IPS-NIHi11 (cell line): ENCODE data around the gene GPAT3.
"Not testable (repeated sequence)": the region's sequence is repeated elsewhere in the genome, so short reads cannot be mapped to it uniquely, and the experiment has no call there.

Experiments used
- DNase-seq: peaks from one replicate; pipeline ENCODE4 v3.0.0; 2012; ENCODE audit warnings: mixed read lengths, low spot score

The GPAT3 gene

DNA sequence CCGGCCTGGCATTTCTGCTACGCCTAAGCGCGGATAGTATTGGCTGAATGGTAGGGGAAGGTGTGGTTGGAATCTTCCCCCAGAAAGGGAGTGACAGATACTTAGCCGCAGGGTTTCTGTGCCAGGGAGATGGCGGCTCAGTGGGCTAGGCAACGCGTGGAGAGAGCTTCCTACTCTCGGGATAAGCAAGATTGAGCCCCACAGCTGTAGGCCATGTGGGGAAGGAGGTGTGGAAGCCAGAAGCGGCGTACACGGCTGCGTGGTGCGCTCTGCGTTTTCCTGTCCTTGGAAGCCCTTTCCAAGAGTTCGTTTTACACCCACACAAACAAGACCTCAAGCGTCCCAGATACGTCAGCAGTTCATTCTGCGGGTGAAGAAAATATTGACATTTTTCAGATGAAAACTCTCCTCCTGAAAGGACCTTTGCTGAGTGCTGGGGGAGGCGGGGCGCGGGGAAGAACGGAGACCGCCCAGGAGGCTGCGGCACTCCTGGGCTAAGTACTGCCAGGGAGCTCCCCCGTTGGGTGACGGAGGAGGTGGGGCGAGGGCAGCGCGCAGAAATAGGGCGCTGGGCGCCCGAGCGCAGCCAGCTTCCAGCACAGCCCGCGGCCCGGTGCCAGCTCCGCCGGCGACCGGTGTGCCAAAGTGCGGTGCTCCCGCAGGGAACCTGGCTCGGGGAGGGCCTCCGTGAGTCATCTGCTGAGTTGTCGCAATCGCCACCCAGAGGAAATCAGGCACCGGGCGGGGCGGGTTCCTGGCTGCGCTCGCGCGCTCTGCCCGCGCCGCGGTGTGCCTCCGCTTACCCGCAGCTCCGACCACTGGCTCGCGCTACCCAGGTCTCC lies at the start of gene GPAT3:
TSS of gene GPAT3 (plus strand) at position 589 of the 842 bp plus-strand sequence. CDS start 515 bp downstream, outside the sequence.
- DNase-seq = peak; percentile 74

- no peak for DNase-seq
Observed at GRCh38 chr4:83486457-83487129, 49.3 kb upstream of the GPAT3 start.

DNA sequence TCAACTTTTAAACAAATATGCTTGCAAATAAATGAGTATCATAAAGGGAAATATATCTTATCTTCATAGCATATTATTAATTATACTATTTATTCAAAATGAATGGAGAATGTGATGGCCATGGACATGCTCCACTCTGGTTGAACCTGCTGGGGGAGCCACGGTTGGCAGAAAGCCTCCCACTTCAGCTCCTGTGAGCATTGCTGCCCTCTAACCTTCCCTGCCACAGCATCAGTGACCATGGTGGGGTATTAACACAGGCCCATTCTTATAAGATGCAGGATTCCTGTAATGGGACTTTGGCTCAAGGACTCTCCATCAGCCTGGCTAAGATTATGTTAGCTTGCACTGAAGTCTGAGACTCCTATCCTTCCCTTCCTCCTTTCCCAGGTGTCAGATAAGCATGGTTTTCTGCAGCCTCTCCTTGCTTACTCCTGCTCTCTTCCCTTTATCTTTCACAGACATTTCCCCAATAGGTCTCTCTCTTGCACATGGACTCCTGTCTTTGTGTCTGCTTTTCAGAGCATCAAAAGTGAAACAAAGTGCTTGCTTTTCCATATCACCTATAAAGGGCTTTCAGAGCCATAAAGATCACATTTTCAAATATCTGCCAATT lies 46.1 kb upstream of the GPAT3 start:
- DNase-seq = no peak

DNA sequence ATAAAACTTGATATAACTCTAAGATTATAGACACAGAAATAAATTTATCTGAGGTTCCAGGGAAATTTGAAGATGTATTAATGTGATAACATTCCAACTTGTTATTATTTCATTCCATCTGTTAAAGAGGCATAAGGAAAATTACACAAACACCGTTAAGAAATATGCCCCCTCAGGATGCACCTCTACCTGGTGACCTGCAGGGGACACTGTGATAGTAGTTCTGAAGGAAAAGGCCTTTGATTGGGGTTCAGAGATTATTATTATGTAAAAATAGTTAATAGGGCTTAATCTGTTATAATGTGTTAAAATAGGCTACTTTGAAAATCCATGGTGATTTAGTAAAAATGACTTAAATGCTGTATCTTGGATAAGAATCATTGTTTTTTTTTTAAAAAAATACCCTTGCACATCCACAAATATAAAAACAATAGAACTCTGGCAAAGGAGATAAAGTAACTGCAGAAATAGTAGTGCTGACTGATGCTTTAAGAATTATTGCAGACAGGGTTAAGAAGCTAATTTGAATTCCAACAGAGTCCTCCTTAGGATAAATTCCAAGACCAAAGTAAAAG lies 44.9 kb upstream of the GPAT3 start:
- peak; percentile 47 for DNase-seq

- not testable (repeated sequence) for DNase-seq
Observed at GRCh38 chr4:83496085-83496917, 39.6 kb upstream of the GPAT3 start.

- DNase-seq = no peak
Observed at GRCh38 chr4:83498187-83498586, 37.7 kb upstream of the GPAT3 start.

DNA sequence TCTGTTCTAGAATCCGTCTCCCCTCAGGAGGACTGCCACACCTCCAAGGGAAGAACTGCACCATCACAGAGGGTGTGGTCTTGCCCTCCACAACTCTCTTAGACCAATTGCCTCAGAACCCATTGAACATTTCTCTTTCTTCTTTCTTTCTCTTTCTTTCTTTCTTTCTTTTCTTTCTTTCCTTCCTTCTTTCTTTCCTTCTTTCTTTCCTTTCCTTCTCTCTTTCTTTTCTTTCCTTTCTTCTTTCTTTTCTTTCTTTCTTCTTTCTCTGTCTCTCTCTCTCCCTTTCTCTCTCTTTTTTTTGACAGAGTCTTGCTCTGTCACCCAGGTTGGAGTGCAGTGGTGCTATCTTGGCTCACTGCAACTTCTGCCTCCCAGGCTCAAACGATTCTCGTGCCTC lies 34.2 kb upstream of the GPAT3 start:
- DNase-seq = not testable (repeated sequence)

DNA sequence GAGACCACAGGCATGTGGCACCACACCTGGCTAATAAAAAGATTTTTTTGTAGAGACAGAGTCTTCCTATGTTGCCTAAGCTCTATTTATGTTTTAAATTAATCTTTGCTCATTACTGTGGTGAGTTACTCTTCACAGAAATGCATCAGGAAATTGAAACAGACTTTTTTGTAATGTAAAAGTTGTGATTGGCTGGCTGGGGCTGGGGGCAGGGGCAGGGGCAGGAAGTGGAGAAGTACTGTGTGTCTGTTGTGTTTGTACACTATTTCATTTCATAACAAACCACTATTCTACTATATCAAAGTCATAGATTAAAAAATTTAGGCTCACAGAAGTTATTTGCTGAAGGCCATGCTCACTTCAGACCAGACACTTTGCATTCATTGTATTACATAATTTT lies 31.9 kb upstream of the GPAT3 start:
- no peak for DNase-seq

DNA sequence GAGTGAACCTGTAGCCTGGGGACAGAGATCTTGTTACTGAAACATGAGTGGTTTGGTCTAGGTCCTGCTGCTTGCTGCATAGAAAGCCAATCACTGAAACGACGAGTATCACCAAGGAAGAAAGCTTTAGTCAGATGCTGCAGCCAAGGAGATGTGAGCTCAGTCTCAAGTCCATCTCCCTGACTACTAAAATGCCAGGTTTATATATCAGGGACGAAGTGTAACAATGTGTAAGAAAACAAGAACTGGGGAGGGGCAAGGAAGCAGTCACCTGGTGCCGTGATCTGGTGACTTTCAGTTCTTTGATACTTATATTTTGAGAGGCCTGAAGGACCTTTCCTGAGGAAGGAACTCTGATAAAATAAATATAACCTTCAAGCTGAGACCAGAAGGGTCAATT lies 31.4 kb upstream of the GPAT3 start:
- DNase-seq = no peak

GRCh38 chr4:83504996-83505395 lies 30.9 kb upstream of the GPAT3 start:
- no peak for DNase-seq

GRCh38 chr4:83509156-83509585 lies 26.7 kb upstream of the GPAT3 start:
- DNase-seq = peak; percentile 63

GRCh38 chr4:83510442-83510841 lies 25.5 kb upstream of the GPAT3 start:
- DNase-seq = no peak

- DNase-seq = no peak
Observed at GRCh38 chr4:83516042-83516772, 19.7 kb upstream of the GPAT3 start.

- no peak for DNase-seq
Observed at GRCh38 chr4:83522239-83522638, 13.7 kb upstream of the GPAT3 start.

DNA sequence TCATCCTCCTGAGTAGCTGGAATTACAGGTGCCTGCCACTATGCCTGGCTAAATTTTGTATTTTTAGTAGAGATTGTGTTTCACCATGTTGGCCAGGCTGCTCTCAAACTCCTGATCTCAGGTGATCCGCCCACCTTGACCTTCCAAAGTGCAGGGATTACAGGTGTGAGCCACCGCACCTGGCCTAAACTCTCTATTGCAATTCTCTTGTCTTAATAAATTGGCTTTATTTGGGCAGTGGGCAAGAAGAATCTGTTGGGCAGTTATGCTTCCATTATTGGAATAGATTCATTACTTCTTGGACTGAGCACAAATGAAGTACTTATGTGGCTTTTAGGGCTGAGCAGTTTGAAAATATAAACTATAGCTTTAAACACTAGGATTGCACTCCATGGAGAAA lies 8.2 kb upstream of the GPAT3 start:
- DNase-seq = no peak

- DNase-seq = no peak
Observed at GRCh38 chr4:83536362-83537272, 709 bp downstream of the GPAT3 start.

DNA sequence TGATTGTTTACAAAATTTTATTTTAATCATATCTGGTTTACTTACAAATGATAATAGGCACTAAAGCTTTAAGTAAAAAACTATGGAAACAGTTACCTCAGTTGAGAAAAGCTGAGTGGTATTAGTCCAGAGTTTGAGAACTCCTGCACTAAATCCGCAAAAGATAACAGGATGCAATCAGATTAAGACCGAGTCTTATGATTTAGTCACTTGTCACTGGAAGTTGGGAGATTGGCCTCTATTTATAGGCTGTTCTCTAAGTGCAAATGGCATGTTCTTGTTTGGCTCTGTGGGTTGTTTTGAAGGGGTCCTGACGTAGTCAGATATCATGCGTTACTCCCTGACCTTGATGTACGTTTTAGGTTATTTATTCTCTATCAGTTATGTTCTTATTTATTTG lies 6.3 kb downstream of the GPAT3 start:
- no peak for DNase-seq

- no peak for DNase-seq
Observed at GRCh38 chr4:83546786-83547185, 10.9 kb downstream of the GPAT3 start.

DNA sequence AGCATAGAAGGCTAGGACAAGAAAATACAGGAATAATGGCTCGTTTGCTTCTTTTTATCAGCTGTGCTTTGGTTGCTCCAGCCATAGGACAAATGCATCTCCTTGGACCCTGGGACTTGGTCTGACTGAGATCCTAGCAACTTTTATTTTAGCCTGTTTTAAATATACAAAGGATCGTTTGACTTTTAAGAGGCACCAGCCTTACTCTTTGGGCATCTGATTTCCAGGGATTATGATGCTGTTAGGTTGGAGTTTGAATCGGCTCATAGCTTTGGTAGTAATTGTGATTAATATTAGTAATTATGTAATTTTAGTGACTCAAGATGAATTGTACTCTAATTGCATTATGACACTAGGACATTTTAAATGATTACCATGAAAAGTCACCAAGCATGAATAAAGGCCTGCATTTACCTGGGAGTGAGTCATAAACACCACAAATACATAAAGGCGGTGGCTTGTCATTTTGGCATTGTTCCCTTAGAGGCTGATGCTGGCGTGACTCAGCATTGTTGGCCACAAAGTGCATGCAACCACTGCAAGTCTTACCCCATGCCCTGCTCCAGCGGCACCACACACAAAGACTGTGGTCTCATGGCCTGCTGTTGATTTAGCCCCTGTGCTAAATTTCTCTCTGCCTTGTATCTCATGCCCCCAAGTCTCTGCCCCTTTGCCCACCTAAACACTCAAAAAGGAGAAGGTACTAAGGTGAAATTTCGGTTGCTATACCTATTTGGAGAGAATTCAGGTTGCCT lies 12.4 kb downstream of the GPAT3 start:
- DNase-seq = peak; percentile 73
